ENCODE measurements around the gene CTAGE4.

- TF ChIP-seq, protein P1, sequence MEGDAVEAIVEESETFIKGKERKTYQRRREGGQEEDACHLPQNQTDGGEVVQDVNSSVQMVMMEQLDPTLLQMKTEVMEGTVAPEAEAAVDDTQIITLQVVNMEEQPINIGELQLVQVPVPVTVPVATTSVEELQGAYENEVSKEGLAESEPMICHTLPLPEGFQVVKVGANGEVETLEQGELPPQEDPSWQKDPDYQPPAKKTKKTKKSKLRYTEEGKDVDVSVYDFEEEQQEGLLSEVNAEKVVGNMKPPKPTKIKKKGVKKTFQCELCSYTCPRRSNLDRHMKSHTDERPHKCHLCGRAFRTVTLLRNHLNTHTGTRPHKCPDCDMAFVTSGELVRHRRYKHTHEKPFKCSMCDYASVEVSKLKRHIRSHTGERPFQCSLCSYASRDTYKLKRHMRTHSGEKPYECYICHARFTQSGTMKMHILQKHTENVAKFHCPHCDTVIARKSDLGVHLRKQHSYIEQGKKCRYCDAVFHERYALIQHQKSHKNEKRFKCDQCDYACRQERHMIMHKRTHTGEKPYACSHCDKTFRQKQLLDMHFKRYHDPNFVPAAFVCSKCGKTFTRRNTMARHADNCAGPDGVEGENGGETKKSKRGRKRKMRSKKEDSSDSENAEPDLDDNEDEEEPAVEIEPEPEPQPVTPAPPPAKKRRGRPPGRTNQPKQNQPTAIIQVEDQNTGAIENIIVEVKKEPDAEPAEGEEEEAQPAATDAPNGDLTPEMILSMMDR (IDR thresholded peaks at IDR 0.05; ENCODE audit: insufficient read depth, low read length, poor library complexity, severe bottlenecking) = no peak
- TF ChIP-seq EZH2phosphoT487 (conservative IDR thresholded peaks at IDR 0.05; ENCODE audit: low read length) = no peak
These were observed 34.9 kb upstream of the CTAGE4 start for GRCh38 chr7:144148224-144148827.
